Stimulated activated CD4-positive, alpha-beta T cell treated with anti-CD3 and anti-CD28 coated beads, Interleukin-4, amount 100 ng/mL, for 48 hours (primary cell): ENCODE measurements around the gene B4GALNT4.
"Not testable (repeated sequence)": the region's sequence is repeated elsewhere in the genome, so short reads cannot be mapped to it uniquely, and the experiment has no call there.

Experiments
- DNase-seq, 2 donors: peaks; one replicate each; pipeline ENCODE4 v3.0.0-alpha.2; 2020; ENCODE audit warnings: low read depth in 2 of 2

The B4GALNT4 gene

DNA sequence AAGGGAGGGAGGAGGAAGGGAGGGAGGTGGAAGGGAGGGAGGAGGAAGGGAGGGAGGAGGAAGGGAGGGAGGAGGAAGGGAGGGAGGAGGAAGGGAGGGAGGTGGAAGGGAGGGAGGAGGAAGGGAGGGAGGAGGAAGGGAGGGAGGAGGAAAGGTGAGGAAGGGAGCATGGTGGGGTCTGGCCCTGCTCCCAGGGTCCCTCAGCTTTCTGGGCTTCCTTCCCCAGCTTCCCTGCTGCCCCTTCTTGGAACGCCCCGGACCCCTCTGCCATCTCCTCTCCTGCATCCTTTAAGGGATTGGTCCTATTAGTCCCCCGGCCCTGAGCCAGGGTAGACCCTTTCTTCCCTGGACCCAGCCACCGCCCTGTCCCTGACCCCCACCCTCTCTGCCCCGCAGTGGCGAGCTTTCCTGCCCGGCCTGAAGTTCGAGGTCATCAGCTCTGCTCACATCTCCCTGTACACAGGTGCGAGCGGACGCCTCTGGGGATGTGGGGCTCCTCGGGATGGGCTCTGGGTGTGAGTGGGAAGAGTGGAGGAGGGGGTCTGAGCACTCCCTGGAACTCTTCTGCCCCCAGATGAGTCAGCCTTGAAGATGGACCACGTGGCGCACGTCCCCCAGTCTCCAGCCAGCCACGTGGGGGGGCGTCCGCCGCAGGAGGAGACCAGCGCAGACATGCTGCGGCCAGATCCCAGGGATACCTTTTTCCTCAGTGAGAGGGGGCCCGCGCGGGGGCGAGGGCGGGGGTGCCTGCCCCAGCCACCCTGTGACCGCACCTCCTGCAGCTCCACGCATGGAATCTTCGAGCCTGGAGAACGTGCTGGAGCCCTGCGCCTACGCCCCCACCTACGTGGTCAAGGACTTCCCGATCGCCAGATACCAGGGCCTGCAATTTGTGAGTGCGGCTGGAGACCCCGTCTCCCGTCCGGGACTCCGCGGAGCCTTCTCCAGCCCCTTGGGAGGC is 6.0 kb downstream of the B4GALNT4 start:
- DNase-seq = no peak

GRCh38 chr11:376531-377173 is 7.4 kb downstream of the B4GALNT4 start:
- no peak for DNase-seq

DNA sequence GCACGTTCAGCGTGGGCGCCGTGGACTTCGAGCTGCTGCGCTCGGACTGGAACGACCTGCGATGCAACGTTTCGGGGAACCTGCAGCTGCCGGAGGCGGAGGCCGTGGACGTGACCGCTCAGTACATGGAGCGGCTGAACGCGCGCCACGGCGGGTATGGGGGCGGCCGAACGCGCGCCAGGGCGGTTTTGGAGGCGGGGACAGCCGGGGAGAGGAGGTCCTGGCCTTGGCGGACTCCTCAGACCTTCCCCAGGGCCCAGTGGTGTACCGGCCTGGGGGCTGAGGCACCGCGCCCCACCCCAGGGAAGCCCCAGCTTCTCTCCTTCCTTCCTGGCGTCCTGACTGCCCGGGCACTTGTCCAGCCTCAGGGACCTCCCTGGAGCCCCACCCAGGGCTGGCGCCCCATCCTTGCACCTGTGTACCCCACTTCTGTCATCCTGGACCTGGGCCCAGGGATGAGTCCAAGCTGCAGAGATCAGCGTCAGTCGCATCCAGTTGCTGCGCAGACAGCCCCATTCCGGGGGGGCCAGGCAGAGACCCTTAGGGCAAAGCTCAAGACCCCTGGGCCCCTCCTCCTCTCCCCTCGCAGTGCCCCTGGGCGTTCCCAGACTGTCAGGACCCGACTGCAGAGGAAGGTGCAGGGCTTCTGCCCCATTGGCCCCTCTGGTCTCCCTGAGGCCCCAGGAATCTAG is 8.0 kb downstream of the B4GALNT4 start:
- no peak for DNase-seq

DNA sequence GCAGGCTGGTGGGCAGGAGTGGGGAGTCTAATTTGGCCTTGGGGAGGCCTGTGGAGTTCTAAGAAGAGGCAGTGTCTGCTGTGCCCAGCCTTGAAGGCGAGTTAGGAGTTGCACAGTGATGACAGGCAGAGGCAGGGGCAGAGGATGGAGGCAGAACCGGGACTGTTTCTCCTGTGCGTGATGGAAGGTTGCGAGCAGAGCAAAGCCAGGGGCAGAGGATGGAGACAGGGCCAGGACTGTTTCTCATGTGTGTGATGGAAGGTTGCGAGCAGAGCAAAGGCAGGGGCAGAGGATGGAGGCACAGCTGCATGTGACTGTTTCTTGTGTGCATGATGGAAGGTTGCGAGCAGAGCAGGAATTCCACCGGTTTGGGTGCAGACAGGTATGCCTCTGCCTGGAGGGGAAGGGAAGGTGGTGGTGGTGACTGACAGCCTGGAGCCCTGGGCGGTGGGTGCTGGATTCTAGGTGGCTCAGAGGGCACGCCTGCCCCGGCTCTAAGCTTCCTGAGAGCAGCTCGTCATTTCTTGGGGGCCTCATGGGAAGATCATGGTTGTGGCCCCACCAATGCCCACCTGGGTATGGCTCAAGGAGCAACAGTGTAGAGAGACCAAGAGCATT is 8.7 kb downstream of the B4GALNT4 start:
- no peak for DNase-seq

DNA sequence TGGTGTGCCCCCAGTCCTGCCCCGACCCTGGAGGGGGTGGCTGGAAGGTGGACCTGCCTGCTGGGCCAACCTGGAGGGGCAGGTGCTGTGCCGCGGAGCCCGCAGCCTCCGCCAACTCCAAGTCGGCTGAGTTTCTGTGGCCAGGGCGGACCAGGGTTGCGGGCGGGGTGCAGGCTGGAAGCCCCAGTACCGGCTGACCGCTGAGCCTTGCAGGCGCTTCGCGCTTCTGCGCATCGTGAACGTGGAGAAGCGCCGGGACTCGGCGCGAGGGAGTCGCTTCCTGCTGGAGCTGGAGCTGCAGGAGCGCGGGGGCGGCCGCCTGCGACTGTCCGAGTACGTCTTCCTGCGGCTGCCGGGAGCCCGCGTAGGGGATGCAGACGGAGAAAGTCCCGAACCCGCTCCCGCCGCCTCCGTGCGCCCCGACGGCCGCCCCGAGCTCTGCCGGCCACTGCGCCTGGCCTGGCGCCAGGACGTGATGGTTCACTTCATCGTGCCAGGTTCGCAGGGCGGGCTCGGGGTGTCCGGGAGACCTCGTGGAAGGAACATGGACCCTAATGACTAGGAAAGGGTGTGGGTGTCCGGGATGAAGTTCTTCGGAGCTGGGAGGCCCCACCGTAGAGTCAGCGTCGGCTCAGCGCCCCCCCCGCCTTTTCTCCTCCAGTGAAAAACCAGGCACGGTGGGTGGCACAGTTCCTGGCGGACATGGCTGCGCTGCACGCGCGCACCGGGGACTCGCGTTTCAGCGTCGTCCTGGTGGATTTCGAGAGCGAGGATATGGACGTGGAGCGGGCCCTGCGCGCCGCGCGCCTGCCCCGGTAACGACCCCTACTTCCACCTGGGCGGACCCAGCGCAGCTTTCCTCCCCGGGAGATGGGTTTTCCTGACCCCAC is 10.2 kb downstream of the B4GALNT4 start:
- DNase-seq = no peak

DNA sequence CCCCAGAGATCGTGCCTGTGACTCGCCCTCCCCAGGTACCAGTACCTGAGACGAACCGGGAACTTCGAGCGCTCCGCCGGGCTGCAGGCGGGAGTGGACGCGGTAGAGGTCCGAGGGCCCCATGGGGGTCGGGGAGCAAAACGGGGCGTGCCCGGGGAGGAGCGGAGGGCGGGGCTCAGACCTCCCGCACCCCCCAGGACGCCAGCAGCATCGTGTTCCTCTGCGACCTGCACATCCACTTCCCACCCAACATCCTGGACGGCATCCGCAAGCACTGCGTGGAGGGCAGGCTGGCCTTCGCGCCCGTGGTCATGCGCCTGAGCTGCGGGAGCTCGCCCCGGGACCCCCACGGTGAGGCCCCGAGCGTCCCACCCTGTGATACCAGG is 10.8 kb downstream of the B4GALNT4 start:
- DNase-seq = no peak

DNA sequence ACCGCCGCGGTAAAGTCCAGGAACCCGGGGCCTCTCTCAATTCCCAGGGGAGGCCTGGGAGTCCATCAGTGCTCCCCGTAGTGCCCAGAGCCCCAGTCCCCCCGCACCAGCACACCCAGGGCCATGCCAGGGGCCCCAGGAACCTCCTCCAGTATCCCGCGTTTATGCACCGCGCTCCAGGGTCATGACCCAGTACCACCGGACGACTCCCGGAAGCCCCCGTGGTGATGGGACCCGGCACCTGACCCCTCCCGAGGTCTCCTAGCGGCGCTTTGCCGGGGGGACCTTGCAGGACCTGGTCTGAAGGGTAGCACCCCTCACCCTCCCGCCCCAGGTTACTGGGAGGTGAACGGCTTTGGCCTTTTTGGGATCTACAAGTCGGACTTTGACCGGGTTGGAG is 11.2 kb downstream of the B4GALNT4 start:
- DNase-seq = no peak

DNA sequence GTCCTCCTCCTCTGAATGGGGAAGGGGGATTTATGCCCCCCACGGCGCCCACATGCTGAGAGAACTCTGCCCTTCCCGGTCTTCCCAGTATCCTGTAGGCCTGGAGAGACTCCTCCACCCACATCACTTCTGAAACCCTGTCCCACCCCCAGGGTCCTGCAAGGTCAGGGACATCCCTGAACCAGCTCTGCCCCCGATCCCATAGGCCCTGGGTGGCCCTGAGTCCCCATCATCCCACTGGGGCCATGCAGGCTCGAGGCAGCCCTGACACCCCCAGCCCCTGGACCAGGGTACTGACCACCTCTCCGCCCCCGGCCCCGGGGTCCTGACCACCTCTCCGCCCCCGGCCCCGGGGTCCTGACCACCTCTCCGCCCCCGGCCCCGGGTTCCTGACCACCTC is 11.7 kb downstream of the B4GALNT4 start:
- DNase-seq = no peak

DNA sequence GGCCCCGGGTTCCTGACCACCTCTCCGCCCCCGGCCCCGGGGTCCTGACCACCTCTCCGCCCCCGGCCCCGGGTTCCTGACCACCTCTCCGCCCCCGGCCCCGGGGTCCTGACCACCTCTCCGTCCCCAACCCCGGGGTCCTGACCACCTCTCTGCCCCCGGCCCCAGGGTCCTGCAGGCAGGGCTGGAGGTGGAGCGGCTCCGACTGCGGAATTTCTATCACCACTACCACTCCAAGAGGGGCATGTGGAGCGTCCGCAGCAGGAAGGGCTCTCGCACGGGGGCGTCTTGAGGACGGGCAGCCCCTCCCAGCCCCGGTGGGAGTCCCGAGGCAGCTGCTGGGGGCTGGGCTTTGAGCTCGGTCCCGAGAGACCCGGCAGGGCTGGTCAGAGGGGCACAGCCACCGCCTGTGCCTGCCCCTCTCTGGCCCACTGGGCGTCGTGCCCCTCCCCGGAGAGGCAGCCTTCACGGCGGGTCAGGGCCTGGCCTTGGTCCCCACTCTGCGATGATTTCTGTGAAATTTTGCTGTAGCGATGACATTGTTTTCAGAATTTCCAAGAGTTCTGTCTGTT is 12.3 kb downstream of the B4GALNT4 start:
- DNase-seq = no peak

DNA sequence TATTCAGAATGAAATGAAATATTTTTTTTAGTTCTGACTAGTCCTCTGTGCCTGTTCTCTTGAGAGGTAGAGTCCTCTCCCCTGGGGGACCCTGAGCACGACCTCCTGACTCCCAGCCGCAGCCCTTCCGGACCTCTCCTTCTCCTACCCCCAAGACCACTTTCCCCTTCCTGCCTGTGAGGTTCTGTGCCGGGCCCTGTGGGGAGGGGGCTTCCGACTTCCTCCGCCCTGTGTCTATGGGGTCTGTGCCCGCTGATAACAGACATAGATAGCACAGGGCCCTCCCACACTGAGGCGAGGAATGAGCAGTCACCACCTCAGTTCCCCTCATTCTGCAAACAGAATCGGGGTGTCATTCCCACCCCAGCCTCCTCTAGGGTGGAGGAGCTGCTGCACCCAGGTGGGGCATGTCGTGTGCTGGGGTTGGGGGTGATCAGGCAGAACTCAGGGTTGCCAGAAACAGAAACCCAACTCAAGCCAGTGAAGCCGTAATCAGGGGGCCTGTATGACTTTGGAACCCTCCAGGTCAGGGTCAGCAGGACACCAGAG is 12.9 kb downstream of the B4GALNT4 start:
- no peak for DNase-seq

DNA sequence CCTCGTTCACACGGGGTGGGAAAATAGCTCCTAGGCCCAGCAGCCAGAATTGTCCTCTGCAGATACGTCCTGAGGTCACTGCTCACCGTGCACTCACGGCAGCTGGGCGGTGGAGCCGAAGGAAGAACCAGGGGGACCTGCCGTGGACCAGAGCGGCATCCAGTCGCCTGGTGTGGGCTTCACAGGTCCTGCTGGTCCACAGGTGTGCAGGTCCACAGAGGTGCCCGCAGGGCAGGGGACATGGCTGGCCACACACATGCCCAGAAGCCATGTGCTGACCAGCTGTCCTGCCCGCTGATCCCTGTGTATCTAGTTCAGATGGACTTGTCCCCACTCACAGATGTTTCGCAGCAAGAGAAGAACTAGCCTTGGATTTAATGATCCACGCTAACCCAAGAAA is 14.1 kb downstream of the B4GALNT4 start:
- no peak for DNase-seq

DNA sequence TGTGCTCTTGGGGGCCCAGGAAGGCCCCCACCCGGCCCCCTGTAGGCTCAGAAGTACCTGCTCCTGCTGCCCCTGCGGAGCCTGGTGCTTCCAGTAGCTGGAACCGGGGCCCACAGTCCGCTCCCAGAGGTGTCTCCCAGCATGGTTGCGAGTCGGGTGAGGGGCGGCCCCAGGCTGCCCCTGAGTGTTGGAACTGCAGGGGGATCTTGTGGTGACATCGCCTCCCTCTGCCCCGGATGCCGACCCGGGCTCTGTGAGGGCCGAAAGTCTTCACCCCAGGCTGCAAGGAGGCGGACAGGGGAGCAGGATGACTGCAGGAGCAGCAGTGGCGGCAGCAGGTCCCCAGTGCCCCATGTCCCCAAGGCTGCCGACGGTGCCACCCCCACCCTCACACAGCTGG is 15.2 kb downstream of the B4GALNT4 start:
- no peak for DNase-seq

GRCh38 chr11:385594-386351 is 16.5 kb downstream of the B4GALNT4 start:
- no peak for DNase-seq

DNA sequence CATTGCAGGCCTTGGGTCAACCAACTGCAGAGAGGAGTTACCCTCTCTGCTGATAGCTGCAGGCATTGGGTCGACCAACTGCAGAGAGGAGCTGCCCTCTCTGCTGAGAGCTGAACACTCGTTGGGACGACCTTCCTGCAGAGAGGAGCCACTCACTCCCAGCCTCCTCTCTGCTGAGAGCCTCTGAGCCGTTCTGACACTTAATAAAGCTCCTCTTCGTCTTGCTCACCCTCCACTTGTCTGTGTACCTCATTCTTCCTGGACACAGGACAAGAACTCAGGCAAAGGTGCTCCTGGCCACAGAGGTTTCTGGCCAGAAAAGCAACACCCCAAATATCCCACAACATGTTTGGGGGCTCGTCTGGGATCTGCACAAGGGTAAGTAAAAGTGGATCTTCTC is 17.2 kb downstream of the B4GALNT4 start:
- no peak for DNase-seq

DNA sequence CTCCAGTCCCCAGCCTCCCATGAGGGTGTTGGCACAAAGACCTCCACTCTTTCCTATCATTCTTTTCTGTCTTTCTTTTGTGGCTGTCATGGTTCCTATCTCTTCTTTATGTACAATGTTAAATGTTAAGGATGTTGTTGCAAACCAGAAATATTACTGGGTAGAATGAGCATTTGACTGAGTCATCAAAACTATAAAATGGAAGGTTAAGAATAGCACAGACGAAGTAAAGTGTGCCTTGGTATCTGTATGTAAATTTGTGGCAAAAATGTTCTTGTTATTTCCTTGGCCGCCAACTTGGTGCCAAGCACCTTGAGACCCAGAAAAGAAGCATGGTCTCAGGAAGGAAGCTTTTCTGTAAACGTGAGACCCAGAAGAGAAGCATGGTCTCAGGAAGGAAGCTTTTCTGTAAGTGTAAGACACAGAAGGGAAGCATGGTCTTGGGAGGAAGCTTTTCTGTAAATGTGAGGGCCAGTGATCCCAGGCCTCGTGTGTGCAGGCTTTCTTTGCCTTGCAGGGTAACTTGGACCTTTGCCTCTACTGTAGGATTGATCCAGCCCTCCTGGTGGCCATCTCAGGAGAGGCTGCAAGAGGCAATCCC is 18.0 kb downstream of the B4GALNT4 start:
- DNase-seq = no peak

DNA sequence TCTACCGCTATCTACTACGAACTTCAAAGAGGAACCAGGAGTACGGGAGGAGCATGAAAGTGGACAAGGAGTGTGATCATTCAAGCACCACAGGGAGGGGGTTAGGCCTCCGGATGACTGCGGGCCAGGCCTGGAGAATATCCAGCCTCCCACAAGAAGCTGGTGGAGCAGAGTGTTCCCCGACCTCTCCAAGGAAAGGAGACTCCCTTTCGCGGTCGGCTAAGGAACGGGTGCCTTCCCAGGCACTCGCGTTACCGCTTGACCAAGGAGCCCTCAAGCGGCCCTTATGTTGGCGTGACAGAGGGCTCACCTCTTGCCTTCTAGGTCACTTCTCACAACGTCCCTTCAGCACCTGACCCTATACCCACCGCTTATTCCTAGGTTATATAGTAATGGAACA is 20.1 kb downstream of the B4GALNT4 start:
- not testable (repeated sequence) for DNase-seq

- no peak for DNase-seq
Measured at GRCh38 chr11:390175-390574, 20.9 kb downstream of the B4GALNT4 start.

GRCh38 chr11:391117-392017 is 22.1 kb downstream of the B4GALNT4 start:
- no peak for DNase-seq
